KOPT-K1 (cell line): ENCODE results near the gene MRPL18.
"Not testable (repeated sequence)": the region's sequence is repeated elsewhere in the genome, so short reads cannot be mapped to it uniquely, and the experiment has no call there.

Experiments
- H3K27ac ChIP-seq: fragments of 200-600 bp; sonication (generic); 2 replicates; pipeline ENCODE4 v1.5.1; 2016; ENCODE audit warnings: antibody characterized with exemption, mild to moderate bottlenecking, low read depth, low read length; ENCODE audit not compliant: poor library complexity, severe bottlenecking
- H3K36me3 ChIP-seq: fragments of 200-600 bp; sonication (generic); 2 replicates; pipeline ENCODE4 v1.5.1; 2017; ENCODE audit warnings: antibody characterized with exemption, mild to moderate bottlenecking, low read length, moderate library complexity; ENCODE audit not compliant: insufficient read depth
- H3K9me3 ChIP-seq: fragments of 200-600 bp; sonication (generic); 2 replicates; pipeline ENCODE4 v1.5.1; 2017; ENCODE audit warnings: antibody characterized with exemption, low read length, mild to moderate bottlenecking; ENCODE audit not compliant: insufficient read depth, poor library complexity, severe bottlenecking

MRPL18 gene

GRCh38 chr6:159794976-159795375 is 4.7 kb downstream of the MRPL18 start:
- not testable (repeated sequence) for H3K9me3 ChIP-seq, H3K27ac ChIP-seq
- H3K36me3 ChIP-seq, result peaks cover 84% of the 10 kb centered on the region

- Histone ChIP-seq H3K27ac (no peak overlapping the region), H3K9me3 (no peaks in the 10 kb centered on the region), H3K36me3 (peaks cover 82% of the 10 kb centered on the region)
Observed at GRCh38 chr6:159797554-159797953, 7.3 kb downstream of the MRPL18 start.

- no peaks in the 10 kb centered on the region for H3K9me3 ChIP-seq
- H3K36me3 ChIP-seq, result peaks cover 55% of the 10 kb centered on the region
- H3K27ac ChIP-seq, result no peak within 1 kb of the TSS
Observed at GRCh38 chr6:159800141-159800865, 10.0 kb downstream of the MRPL18 start, which contains the start of gene PNLDC1. PNLDC1 (plus strand) TSS chr6:159800276; CDS start chr6:159800308, 32 bp downstream.

- no peaks in the 10 kb centered on the region for H3K9me3 ChIP-seq
- no peak overlapping the region for H3K27ac ChIP-seq
Observed at GRCh38 chr6:159801935-159802334, 11.7 kb downstream of the MRPL18 start.

GRCh38 chr6:159804504-159804903 is 14.2 kb downstream of the MRPL18 start:
- peaks cover 13% of the 10 kb centered on the region for H3K36me3 ChIP-seq
- no peaks in the 10 kb centered on the region for H3K9me3 ChIP-seq
- H3K27ac ChIP-seq, result no peak overlapping the region

More at GRCh38 chr6:159801935-159802334, 11.7 kb downstream of the MRPL18 start:
- peaks cover 38% of the 10 kb centered on the region for H3K36me3 ChIP-seq

GRCh38 chr6:159805440-159806020 is 15.3 kb downstream of the MRPL18 start:
- no peaks in the 10 kb centered on the region for H3K9me3 ChIP-seq
- H3K36me3 ChIP-seq, result 0 out of 2 replicates have a peak, but pooled peaks cover 3% of the 10 kb centered on the region
- no peak overlapping the region for H3K27ac ChIP-seq

- Histone ChIP-seq H3K36me3 (no peaks in the 10 kb centered on the region), H3K27ac (no peak overlapping the region), H3K9me3 (no peaks in the 10 kb centered on the region)
Observed at GRCh38 chr6:159806021-159806458, 15.8 kb downstream of the MRPL18 start.

- no peak overlapping the region for H3K27ac ChIP-seq
Observed at GRCh38 chr6:159807150-159807858, 17.0 kb downstream of the MRPL18 start.

GRCh38 chr6:159808647-159809046 is 18.4 kb downstream of the MRPL18 start:
- Histone ChIP-seq H3K9me3 (no peaks in the 10 kb centered on the region), H3K36me3 (no peaks in the 10 kb centered on the region), H3K27ac (no peak overlapping the region)

More at GRCh38 chr6:159807150-159807858, 17.0 kb downstream of the MRPL18 start:
- H3K36me3 ChIP-seq, result no peaks in the 10 kb centered on the region
- H3K9me3 ChIP-seq, result no peaks in the 10 kb centered on the region

- Histone ChIP-seq H3K36me3 (no peaks in the 10 kb centered on the region), H3K27ac (no peak overlapping the region), H3K9me3 (no peaks in the 10 kb centered on the region)
Observed at GRCh38 chr6:159809149-159809548, 18.9 kb downstream of the MRPL18 start.

GRCh38 chr6:159813781-159814180 is 23.5 kb downstream of the MRPL18 start:
- H3K36me3 ChIP-seq, result no peaks in the 10 kb centered on the region
- no peaks in the 10 kb centered on the region for H3K9me3 ChIP-seq
- no peak overlapping the region for H3K27ac ChIP-seq

GRCh38 chr6:159815410-159815809 is 25.1 kb downstream of the MRPL18 start:
- Histone ChIP-seq H3K9me3 (no peaks in the 10 kb centered on the region), H3K36me3 (no peaks in the 10 kb centered on the region), H3K27ac (peak overlapping the region; percentile 18)

- not testable (repeated sequence) for H3K36me3 ChIP-seq, H3K9me3 ChIP-seq
- peak overlapping the region; percentile 96 for H3K27ac ChIP-seq
Observed at GRCh38 chr6:159816775-159817174, 26.5 kb downstream of the MRPL18 start.

- H3K9me3 ChIP-seq, result no peaks in the 10 kb centered on the region
- peak overlapping the region; percentile 96 for H3K27ac ChIP-seq
- H3K36me3 ChIP-seq, result no peaks in the 10 kb centered on the region
Observed at GRCh38 chr6:159817951-159818739, 27.9 kb downstream of the MRPL18 start.

GRCh38 chr6:159819098-159819497 is 28.8 kb downstream of the MRPL18 start:
- H3K9me3 ChIP-seq, result no peaks in the 10 kb centered on the region
- no peaks in the 10 kb centered on the region for H3K36me3 ChIP-seq
- peak overlapping the region; percentile 96 for H3K27ac ChIP-seq
